HL-60/S4 treated with retinoic acid at 250 ng/mL for 4 days and 3 days (cell line): Measurements from ENCODE around the gene WFDC2.

ENCODE experiments used
- in situ Hi-C: fragments of 300-500 bp; cut with MboI; formaldehyde crosslinking; loops from 2 replicates; pipeline ENCODE4 v1.7.0; 2022; ENCODE audit warnings: low sequenced_read_pairs

The WFDC2 gene

GRCh38 chr20:45495501-45495941, 26.0 kb downstream of the WFDC2 start:
- in situ Hi-C loops, result no loop called here

- in situ Hi-C loops, result no loop called here
These were observed 26.6 kb downstream of the WFDC2 start for GRCh38 chr20:45496166-45496565.

GRCh38 chr20:45497971-45498494, 28.5 kb downstream of the WFDC2 start:
- in situ Hi-C loops, result no loop called here

GRCh38 chr20:45500022-45500421, 30.5 kb downstream of the WFDC2 start:
- in situ Hi-C loops, result no loop called here

- in situ Hi-C loops, result no loop called here
These were observed 32.0 kb downstream of the WFDC2 start for GRCh38 chr20:45501600-45501999.

- in situ Hi-C loops, result no loop called here
These were observed 33.0 kb downstream of the WFDC2 start for GRCh38 chr20:45502561-45502960.

GRCh38 chr20:45503403-45503802, 33.9 kb downstream of the WFDC2 start:
- in situ Hi-C loops, result no loop called here

- in situ Hi-C loops, result no loop called here
These were observed 36.8 kb downstream of the WFDC2 start for GRCh38 chr20:45506398-45506797.

DNA sequence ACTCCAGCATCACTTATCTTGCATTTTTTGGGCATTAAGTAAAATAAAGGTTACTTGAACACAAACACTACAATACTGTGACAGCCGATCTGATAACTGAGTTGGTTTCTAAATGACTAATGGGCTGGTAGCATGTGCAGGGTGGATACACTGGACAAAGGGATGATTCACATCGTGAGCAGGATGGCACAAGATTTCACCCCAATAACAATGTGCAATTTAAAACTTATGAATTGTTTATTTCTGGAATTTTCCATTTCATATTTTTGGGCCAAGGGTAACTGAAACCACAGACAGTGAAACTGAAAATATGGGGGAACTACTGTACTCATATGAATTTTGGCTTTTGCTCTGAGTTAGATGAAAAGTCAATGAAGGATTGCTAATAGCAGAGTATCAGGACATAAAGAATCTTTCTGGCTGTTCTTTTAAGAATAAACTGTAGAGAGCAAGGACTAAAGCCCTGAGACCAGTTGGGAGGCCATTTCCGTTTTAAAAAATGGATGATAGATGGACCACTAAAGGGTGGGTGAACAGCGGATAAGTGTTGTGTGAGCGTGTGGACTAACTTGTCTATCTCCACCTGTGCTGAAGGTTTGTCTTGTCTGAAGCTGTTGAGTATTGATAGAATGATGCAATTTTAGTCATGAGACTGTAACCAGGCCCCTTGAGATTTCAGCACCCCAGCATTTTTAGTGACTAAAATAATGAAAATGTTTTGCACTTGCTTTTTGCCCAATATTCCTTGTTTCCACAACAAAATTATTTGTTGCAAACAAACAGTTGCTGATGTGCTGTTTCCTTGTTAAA, 37.7 kb downstream of the WFDC2 start:
- in situ Hi-C loops, result no loop called here

GRCh38 chr20:45508068-45508886, 38.7 kb downstream of the WFDC2 start:
- in situ Hi-C loops, result no loop called here

DNA sequence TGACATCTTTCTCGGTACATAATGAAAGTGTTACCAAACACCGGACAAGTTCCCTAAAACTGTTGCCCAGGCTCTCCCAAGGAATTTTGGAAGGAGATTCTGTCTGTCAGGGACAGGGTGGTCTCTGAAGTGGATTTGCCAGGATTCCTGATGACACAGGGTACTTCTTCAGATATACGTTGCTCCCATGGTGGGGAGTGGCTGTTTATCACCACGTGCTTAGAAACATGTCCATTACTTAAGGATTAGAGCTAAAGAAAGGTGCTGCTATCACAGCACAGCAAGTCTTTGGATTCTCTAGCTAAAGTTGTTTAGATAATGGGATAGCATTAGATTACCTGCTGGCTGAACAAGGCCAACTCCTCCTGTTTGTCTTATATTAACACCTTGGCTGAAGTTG, 39.5 kb downstream of the WFDC2 start:
- in situ Hi-C loops, result no loop called here

DNA sequence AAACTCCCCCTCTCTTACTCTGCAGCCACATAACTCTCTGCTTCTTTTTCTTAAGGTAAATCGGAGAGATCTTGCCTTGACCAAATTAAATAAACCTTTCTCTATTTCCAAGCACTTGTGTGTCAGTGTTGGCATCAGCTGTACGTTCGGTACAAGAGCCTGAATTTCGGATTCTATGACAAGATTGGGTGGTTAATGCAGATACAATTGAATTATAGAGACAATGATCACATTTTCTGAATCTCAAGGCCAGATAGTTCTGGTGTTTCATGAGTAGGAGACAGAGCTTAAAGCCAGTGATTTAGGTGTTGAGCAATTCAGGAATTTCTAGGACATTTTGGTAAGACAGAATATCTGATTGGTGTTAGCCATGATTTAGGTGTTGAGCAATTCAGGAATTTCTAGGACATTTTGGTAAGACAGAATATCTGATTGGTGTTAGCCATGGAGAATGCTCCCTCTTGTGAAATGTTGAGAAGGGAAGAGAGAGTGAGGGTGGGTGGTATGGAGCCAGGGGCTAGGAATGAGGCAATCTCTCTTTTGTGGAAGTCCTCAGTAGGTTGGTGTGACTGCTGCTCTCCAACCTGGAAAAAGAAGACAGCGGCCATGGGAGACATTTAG, 40.8 kb downstream of the WFDC2 start:
- in situ Hi-C loops, result no loop called here

- in situ Hi-C loops, result no loop called here
These were observed 45.8 kb downstream of the WFDC2 start, which contains the start of gene SPINT3 for GRCh38 chr20:45515147-45515913. TSS of gene SPINT3 (minus strand) at chr20:45515622. CDS start at chr20:45515608, 14 bp downstream.

- in situ Hi-C loops, result no loop called here
These were observed 48.7 kb downstream of the WFDC2 start for GRCh38 chr20:45518282-45518681.

DNA sequence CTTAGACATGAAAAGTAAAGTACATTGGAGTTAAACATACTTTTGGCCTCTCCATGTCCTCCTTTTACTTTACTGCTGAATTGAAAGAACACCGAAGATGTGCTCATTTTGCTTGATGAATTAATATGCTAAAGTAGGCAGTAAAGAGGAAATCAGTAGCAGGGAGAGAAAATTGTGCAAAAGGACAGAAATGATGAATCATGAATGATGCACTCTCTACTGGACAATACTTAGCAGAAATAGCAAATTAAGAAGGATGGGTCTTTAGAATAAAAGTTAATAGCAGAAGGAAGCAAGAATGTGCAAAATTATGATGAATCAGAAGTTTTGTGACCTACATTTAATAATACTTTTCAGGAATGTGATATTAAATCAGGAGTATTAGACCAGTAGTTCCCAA, 54.3 kb downstream of the WFDC2 start:
- in situ Hi-C loops, result no loop called here

- in situ Hi-C loops, result no loop called here
These were observed 57.7 kb downstream of the WFDC2 start for GRCh38 chr20:45527294-45527693.
